22Rv1 (cell line): ENCODE results near the gene EYA2.

Source experiments
- CTCF ChIP-seq: fragments of 450-650 bp; IDR thresholded peaks from 2 replicates; pipeline ENCODE4 v1.5.1; 2017; ENCODE audit warnings: mild to moderate bottlenecking
- ZFX ChIP-seq: fragments of 450-650 bp; IDR thresholded peaks from 2 replicates; pipeline ENCODE4 v1.6.1; 2017; ENCODE audit warnings: antibody characterized with exemption, borderline replicate concordance

GRCh38 chr20:47057661-47058060 is 163.0 kb downstream of the EYA2 start:
- TF ChIP-seq CTCF = no peak
- TF ChIP-seq ZFX = no peak
